SJCRH30 (cell line): ENCODE data around the gene GGN. TPM values are rescaled to one million over a fixed set of nuclear protein-coding genes. Genes with fewer than 3 reads are reported as not detected.

ENCODE experiments used
- DNase-seq, 2 experiments: peaks; one replicate each; pipeline ENCODE4 v3.0.0-alpha.2; 2015 to 2020
- H3K27ac ChIP-seq: fragments of 250-450 bp; sonication (Bioruptor Pico); 2 replicates; pipeline ENCODE4 v1.5.1; 2020; ENCODE audit warnings: mild to moderate bottlenecking, moderate library complexity
- H3K27me3 ChIP-seq: fragments of 250-450 bp; sonication (Bioruptor Pico); 2 replicates; pipeline ENCODE4 v1.5.1; 2020; ENCODE audit warnings: mild to moderate bottlenecking, moderate library complexity
- H3K36me3 ChIP-seq: fragments of 250-450 bp; sonication (Bioruptor Pico); 2 replicates; pipeline ENCODE4 v1.5.1; 2020; ENCODE audit warnings: mild to moderate bottlenecking, moderate library complexity
- H3K4me1 ChIP-seq: fragments of 250-450 bp; sonication (Bioruptor Pico); 2 replicates; pipeline ENCODE4 v1.5.1; 2020; ENCODE audit warnings: mild to moderate bottlenecking, moderate library complexity
- H3K4me3 ChIP-seq: fragments of 250-450 bp; sonication (Bioruptor Pico); 2 replicates; pipeline ENCODE4 v1.5.1; 2020; ENCODE audit warnings: mild to moderate bottlenecking, moderate library complexity
- H3K9me3 ChIP-seq: fragments of 250-450 bp; sonication (Bioruptor Pico); replicated peaks from 2 replicates; pipeline ENCODE4 v1.5.1; 2020; ENCODE audit warnings: mild to moderate bottlenecking, moderate library complexity
- total RNA-seq: library from RNA; depleted of rRNA; stranded (reverse); fragments of >200 nt; shearing (Covaris generic); gene quantifications from 2 replicates; pipeline ENCODE4 v1.2.3, GENCODE V29; 2014

The GGN gene
- total RNA-seq, 1 experiment from 2014 or later, result 0.59 TPM

DNA sequence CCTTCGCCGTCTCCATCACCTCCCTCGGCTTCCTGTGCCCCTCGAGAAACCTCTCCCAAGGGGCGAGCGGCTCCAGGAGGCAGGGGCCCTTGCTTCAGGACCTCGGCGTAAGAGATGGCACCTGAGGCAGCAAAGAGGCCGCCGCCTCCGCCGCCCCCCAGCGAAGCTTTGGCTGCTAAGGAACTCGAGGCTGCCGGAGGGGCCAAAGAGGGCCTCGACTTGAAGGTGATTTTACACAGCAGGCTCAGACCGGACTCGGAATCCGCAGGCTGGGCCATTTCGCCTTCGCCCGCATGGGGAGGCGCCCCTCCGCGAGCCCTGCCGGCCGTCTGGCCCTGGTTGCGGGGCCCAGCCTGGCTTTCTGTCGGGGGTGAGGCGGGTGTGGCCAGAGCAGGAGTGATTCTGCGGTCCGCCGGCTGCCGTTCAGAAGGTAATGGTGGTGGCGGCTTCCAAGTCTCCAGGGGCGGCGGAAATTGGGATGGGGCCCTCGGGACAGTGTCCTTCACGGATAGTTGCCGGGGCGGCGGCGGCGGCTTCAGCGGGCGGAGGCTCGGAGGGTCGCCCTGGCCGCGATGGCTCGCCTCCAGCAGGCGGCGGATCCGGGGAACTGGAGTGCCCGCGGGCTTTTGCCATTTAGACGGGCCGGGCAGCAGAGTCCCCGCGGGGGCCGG, 1.4 kb downstream of the GGN start:
- H3K9me3 ChIP-seq, result no peaks in the 10 kb centered on the region
- no peaks in the 10 kb centered on the region for H3K4me1 ChIP-seq
- no peak overlapping the region for H3K27ac ChIP-seq
- no peaks in the 10 kb centered on the region for H3K27me3 ChIP-seq
- H3K4me3 ChIP-seq, result no peak overlapping the region
- H3K36me3 ChIP-seq, result peaks cover 39% of the 10 kb centered on the region
- no peak for DNase-seq

DNA sequence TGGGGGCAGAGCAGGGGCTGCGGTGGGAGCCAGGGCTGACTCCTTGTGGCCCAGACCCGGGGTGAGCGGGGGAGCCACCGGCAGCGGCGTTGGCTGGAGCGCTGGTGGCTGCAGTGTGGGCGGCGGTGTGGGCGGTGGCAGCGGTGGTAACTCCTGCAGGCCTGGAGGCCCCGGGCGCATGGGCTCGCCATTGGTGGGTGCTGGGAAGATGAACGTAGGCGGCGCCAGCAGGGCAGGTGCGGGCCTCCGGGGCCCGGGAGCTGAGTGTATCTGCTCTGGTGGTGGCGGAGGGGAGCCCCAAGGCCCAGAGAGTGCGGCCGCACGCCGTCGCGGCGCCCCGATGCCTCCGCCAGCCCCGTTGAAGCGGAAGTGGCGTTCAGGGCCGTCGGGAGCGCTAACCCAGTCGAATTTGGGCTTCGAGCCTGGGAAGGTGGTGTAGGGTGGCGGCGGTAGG, 2.0 kb downstream of the GGN start:
- no peak overlapping the region for H3K27ac ChIP-seq
- H3K4me1 ChIP-seq, result no peaks in the 10 kb centered on the region
- H3K27me3 ChIP-seq, result no peaks in the 10 kb centered on the region
- DNase-seq, result no peak
- peaks cover 45% of the 10 kb centered on the region for H3K36me3 ChIP-seq
- H3K4me3 ChIP-seq, result no peak overlapping the region
- H3K9me3 ChIP-seq, result no peaks in the 10 kb centered on the region

DNA sequence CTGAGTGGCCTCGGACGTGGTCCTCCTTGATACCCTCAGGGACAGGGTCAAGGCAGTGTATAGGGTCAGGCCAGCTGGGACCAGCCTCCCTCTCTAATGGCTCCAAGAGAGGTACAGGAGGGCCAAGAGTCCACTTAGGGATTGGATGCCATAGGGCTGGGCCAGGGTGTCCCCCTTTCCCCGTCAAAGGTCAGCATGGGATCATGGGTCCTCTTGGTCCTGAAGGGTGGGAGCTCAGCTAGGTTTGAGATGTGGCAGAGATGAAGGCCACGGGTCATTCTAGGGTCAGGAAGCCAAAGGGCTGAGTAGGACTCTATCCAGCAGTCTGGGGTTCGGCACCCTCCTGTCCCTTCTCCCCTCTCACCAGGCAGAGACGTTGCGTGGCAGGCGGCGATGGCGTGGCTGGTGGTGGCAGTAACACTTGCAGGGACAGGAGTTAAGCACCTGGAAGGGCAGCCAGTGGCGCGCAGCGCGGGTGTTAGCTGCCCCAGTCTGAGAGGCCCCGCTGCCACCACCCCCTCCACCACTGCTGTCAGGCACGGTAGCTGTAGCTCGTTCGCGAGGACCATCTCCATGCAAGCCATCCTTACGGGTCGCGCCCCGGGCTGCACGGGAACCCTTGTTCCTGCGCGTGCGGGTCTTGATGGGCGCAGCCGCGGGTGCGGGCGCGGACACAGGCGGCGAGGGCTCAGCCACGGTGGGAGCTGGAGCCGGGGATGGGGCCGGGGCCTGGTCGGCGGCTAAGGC, 2.6 kb downstream of the GGN start:
- H3K27ac ChIP-seq, result no peak overlapping the region
- H3K36me3 ChIP-seq, result peaks cover 50% of the 10 kb centered on the region
- no peaks in the 10 kb centered on the region for H3K27me3 ChIP-seq
- no peaks in the 10 kb centered on the region for H3K9me3 ChIP-seq
- H3K4me3 ChIP-seq, result no peak overlapping the region
- DNase-seq, result no peak
- H3K4me1 ChIP-seq, result no peaks in the 10 kb centered on the region

DNA sequence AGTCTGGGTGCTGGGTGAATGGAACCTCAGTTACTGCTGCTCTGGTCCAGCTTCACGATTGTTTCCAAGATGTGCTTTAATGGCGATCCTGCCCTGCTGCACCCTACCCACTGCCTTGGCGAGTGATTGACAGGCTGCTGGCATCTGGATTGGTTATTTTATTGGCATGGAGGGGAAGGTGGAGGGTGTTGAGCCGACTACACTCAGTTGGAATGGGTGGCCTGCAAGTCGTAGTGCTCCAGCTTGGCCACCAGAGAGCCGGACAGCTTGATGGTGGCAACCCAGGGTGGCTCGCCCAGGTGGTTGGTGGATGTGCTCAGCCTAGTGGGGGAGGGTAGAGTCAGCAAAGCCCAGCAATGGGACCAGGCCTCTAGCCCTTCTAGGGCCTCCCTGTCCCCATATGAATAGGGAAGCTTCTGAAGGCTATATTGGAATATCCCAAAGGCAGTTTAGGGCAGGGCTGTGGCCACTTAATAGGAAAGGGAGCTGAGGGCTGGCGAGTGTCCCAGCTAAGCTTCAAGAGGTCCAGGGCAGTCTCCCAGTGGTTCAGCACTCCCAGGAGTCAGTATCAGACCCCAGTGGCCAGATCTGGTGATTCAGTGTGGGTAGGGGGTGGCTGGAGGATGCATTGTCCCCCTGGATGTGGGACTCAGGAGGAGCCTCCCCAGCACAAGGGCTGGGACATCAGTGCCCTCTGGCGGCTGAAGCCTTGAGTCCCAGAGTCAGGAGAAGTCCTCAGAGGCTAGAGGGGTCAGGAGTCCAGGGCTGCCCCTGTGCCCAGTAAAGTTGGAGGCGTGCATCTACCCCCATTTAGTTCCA, 3.4 kb downstream of the GGN start:
- H3K36me3 ChIP-seq, result peaks cover 55% of the 10 kb centered on the region
- DNase-seq, result no peak
- no peaks in the 10 kb centered on the region for H3K27me3 ChIP-seq
- no peaks in the 10 kb centered on the region for H3K4me1 ChIP-seq
- no peaks in the 10 kb centered on the region for H3K9me3 ChIP-seq
- H3K27ac ChIP-seq, result no peak overlapping the region
- H3K4me3 ChIP-seq, result no peak overlapping the region

DNA sequence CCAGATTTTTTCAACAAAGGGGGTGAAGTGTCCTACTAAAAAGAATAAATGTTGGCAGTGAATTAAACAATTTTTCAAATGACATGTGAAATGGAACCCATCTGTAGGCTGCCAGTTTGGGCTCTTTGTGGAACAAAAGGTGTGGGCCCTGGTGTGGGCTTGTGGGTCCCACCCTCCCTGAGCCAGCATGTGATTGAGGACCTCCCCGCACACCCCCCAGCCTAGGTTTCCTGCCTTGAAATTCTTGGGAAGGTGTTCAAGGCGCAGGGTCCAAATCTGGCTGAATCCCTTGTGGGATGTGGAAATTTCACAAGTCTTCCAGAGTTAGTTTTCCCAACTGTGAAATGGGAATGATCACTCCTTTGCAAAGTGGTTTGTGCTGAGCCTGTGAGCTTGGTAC, 4.1 kb downstream of the GGN start:
- no peak overlapping the region for H3K4me3 ChIP-seq
- no peaks in the 10 kb centered on the region for H3K27me3 ChIP-seq
- peaks cover 58% of the 10 kb centered on the region for H3K36me3 ChIP-seq
- DNase-seq, result no peak
- no peak overlapping the region for H3K27ac ChIP-seq
- no peaks in the 10 kb centered on the region for H3K4me1 ChIP-seq
- no peaks in the 10 kb centered on the region for H3K9me3 ChIP-seq

DNA sequence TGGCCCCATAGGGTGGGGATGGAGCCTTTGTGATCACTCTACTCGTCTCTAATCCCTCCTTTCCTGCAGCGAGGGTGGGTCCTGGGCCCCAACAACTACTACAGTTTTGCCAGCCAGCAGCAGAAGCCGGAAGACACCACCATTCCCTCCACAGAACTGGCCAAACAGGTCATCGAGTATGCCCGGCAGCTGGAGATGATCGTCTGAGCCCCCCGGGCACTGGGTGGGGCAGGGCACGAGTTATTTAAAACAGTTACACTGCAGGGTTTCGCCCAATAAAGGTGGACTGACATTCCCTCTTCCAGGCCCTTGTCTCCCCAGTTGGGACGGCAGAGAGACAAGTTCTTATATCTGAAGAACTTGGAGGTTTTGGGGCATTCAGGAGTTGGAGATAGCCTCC, 4.7 kb downstream of the GGN start:
- Histone ChIP-seq H3K27ac (no peak overlapping the region), H3K4me3 (no peak overlapping the region), H3K36me3 (peaks cover 58% of the 10 kb centered on the region), H3K27me3 (no peaks in the 10 kb centered on the region), H3K9me3 (no peaks in the 10 kb centered on the region), H3K4me1 (no peaks in the 10 kb centered on the region)
- no peak for DNase-seq

DNA sequence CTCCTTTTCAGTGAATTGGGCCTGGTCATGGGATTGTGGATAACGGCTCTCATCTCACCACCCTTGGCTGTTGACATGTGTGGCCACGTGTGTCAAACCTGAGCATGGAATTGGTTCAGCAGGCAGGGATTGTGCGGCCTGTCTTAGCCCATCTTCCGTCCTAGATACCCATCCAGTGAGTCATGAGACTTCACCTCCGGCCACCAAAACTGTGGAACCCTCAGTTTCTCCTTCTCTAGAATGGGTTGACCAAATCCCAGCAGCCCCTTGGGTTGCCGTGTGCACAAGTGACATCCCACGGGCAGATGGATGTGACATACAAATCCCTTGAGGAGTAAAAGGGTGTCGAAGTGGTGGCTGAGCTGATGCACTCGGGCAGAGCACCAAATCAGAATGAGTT, 6.7 kb downstream of the GGN start:
- Histone ChIP-seq H3K4me1 (peaks cover under 1% of the 10 kb centered on the region; the same call in 1 of the 2 replicates), H3K36me3 (peaks cover 75% of the 10 kb centered on the region), H3K4me3 (no peak overlapping the region), H3K27ac (no peak overlapping the region), H3K9me3 (no peaks in the 10 kb centered on the region), H3K27me3 (no peaks in the 10 kb centered on the region)
- no peak for DNase-seq

DNA sequence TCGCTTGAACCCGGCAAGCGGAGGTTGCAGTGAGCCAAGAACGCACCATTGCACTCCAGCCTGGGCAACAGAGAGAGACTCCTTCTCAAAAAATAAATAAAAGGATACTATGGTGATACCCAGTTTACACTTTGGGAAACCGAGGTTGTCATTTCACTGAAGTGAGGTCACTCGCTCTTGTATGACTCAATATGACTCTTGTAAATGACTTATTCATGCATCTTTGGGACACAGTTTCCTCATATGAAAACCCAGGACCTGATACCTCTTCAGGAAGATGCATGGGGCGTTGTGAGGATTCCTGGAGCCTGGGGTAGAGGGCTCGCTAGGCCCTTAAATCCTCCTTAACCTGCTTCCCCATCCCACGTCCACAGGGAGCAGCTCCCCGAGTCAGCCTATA, 9.0 kb downstream of the GGN start:
- H3K27ac ChIP-seq, result no peak overlapping the region
- H3K4me3 ChIP-seq, result no peak overlapping the region
- peaks cover 6% of the 10 kb centered on the region; the same call in 1 of the 2 replicates for H3K4me1 ChIP-seq
- peaks cover 65% of the 10 kb centered on the region for H3K36me3 ChIP-seq
- no peaks in the 10 kb centered on the region for H3K27me3 ChIP-seq
- DNase-seq, result no peak
- H3K9me3 ChIP-seq, result no peaks in the 10 kb centered on the region

DNA sequence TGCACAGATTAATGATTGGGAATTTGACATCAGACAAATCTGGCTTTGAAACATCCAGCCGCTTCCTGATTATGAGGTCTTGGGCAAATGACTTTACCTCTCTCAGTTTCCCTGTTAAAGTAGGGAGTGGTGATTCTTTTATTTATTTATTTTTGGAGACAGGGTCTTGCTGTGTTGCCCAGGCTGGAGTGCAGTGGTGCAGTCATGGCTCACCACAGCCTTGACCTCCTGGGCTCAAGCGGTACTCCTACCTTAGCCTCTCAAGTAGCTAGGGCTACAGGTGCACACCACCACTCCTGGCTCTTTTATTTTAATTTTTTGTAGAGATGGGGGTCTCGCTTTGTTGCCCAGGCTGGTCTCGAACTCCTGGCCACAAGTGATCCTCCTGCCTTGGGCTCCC, 10.8 kb downstream of the GGN start:
- H3K4me3 ChIP-seq, result no peak overlapping the region
- no peak overlapping the region for H3K27ac ChIP-seq
- H3K27me3 ChIP-seq, result no peaks in the 10 kb centered on the region
- no peaks in the 10 kb centered on the region for H3K9me3 ChIP-seq
- H3K4me1 ChIP-seq, result peaks cover 6% of the 10 kb centered on the region; the same call in 1 of the 2 replicates
- no peak for DNase-seq
- peaks cover 49% of the 10 kb centered on the region for H3K36me3 ChIP-seq

DNA sequence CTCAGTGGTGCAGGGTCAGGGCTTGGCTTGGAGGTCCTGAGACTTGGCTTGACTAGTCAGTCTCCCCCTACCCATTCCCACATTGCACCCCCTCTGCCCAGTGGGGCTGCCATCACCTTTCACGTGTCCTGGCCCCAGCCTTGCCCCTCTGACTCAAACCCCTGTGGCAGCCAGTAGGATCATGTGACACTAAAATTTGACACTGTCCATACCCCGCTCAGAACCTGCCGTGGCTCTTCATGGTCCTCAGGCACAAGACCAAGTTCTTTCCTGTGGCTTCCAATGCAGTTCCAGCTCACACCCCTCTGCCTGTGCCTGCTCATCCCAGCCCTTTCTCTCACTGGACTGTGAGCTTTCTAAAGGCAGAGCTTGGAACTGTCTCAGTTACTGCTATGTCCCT, 11.3 kb downstream of the GGN start:
- Histone ChIP-seq H3K36me3 (peaks cover 44% of the 10 kb centered on the region), H3K4me1 (peaks cover 6% of the 10 kb centered on the region; the same call in 1 of the 2 replicates), H3K27me3 (no peaks in the 10 kb centered on the region), H3K4me3 (no peak overlapping the region), H3K27ac (no peak overlapping the region), H3K9me3 (no peaks in the 10 kb centered on the region)
- no peak for DNase-seq

DNA sequence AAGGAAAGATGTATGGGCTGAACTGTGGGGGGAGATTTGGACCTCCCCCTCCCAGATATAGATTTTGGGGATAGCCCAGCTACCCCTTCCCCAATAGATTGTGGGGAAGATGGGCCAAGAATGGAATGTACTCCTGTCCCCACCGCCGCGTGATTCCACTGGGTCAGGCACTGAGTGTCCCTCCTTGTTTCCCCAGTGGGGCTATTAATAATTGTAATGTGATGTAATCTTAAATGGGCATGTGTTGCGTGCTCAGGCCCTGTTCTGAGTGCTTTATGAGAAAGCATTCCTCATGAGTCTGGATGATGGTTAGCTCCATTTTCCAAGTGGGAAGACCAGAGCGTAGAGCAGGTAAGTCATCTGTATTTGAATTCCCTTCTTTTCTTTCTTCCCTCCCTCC, 12.1 kb downstream of the GGN start:
- Histone ChIP-seq H3K4me1 (peaks cover 6% of the 10 kb centered on the region; the same call in 1 of the 2 replicates), H3K4me3 (peak overlapping the region; percentile 91), H3K27ac (peak overlapping the region; percentile 96), H3K36me3 (peaks cover 36% of the 10 kb centered on the region), H3K9me3 (no peaks in the 10 kb centered on the region), H3K27me3 (no peaks in the 10 kb centered on the region)
- DNase-seq, result no peak

DNA sequence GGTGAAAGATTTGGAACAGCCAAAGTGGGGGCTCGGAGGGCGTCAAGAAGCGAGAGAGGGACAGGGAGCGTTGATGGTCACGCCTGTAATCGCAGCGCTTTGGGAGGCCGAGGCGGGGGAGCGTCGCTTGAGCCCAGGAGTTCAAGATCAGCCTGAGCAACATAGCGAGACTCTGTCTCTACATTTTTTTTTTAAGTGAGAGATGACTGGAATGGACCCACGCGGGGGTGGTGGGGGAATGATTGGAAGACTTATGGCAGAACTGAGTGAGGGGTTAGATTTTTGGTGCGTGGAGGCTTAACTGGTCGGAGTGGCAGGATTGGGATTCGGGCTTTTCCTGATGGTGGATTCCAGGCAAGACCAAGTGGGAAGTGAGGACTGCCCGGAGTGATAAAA, 12.7 kb downstream of the GGN start:
- Histone ChIP-seq H3K4me3 (peak overlapping the region; percentile 91), H3K27me3 (no peaks in the 10 kb centered on the region), H3K27ac (peak overlapping the region; percentile 96), H3K9me3 (no peaks in the 10 kb centered on the region), H3K36me3 (peaks cover 31% of the 10 kb centered on the region), H3K4me1 (peaks cover 6% of the 10 kb centered on the region; the same call in 1 of the 2 replicates)
- DNase-seq, result peak in 1 of 2 experiments; percentile 36

DNA sequence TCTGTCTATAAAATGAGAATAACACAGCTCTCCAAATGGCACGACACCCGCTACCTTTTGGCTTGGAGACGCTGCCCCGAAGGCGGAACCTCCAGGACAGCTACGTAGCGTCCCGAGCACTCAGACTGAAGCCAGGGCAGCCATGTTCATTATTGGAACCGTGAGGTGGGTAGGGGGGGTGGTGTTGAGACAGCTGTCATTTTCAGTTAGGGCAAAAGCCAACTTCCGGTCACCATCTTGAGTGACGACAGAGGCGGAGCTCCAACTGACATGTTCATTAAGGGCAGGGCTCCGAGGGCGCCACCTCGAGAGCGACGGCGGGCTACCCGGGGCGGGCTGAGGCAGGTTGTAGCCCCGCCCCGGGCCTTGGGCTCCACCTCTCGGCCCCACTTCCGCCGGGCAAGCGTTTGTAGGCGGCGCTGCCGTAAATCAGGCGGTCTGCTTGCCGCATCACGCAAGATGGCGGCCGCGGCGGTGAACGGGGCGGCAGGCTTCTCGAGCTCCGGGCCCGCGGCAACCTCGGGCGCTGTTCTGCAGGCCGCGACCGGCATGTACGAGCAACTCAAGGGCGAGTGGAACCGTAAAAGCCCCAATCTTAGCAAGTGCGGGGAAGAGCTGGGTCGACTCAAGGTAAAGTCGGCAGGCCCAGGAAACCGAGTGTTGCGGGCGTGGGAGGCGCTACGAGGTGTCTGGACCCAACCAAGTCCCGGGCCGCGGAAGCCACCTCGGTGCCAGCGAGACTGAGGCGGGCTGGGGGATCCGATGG, 13.3 kb downstream of the GGN start, which contains the start of gene PSMD8:
Gene PSMD8 (plus strand): TSS at position 240 of the 766 bp plus-strand sequence. CDS start 31 bp downstream, at position 271.
- H3K9me3 ChIP-seq, result no peaks in the 10 kb centered on the region
- peak; percentile 100 for DNase-seq
- H3K36me3 ChIP-seq, result peaks cover 28% of the 10 kb centered on the region
- H3K4me3 ChIP-seq, result peak within 1 kb of the TSS; percentile 91
- H3K27ac ChIP-seq, result peak within 1 kb of the TSS; percentile 96
- H3K27me3 ChIP-seq, result no peaks in the 10 kb centered on the region
- H3K4me1 ChIP-seq, result peaks cover 6% of the 10 kb centered on the region; the same call in 1 of the 2 replicates

DNA sequence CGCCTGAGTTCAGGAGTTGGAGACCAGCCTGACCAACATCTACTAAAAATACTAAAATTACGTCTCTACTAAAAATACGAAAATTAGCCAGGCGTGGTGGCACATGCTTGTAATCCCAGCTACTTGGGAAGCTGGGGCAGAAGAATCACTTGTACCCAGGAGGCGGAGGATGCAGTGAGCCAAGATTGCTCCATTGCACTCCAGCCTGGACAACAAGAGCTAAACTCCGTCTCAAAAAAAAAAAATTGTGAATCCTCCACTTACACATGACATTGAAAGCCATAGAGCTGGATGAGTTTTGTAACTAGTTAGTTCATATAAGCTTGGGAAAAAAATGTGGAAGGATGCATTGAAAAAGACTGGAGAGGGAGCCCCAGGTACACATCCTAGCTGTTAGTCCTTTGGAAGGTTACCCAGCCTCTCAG, 13.9 kb downstream of the GGN start:
- peaks cover 24% of the 10 kb centered on the region for H3K36me3 ChIP-seq
- no peaks in the 10 kb centered on the region for H3K9me3 ChIP-seq
- no peak for DNase-seq

More for the DNA sequence above, 13.9 kb downstream of the GGN start:
- peak overlapping the region; percentile 44 for H3K27ac ChIP-seq
- no peaks in the 10 kb centered on the region for H3K27me3 ChIP-seq
- H3K4me3 ChIP-seq, result peak overlapping the region; percentile 91
- peaks cover 6% of the 10 kb centered on the region; the same call in 1 of the 2 replicates for H3K4me1 ChIP-seq
